Natural killer cell (primary cell): ENCODE data around the gene GOLGA6L22. TPM values are rescaled to one million over a fixed set of nuclear protein-coding genes. Genes with fewer than 3 reads are reported as not detected.
"Not testable (repeated sequence)": the region's sequence is repeated elsewhere in the genome, so short reads cannot be mapped to it uniquely, and the experiment has no call there.

Source experiments
- ATAC-seq, 3 donors: fragments of 150-1000 bp in 2 of 3; fragments of 200-7000 bp in 1 of 3; cut with Tn5 transposase; 1 replicate in 1 of 3; 2 replicates in 2 of 3; pipeline ENCODE4 v1.10.0; 2021; ENCODE audit warnings: mild to moderate bottlenecking in 2 of 3, moderate library complexity in 2 of 3
- DNase-seq, 2 donors: peaks; one replicate each; pipeline versions ENCODE4 v3.0.0 to v3.0.0-alpha.2; 2013 to 2021; ENCODE audit warnings: mixed read lengths in 1 of 2
- H3K27ac ChIP-seq: one replicate; pipeline ENCODE4 v1.5.1; 2013; ENCODE audit warnings: mild to moderate bottlenecking, low read length
- H3K27me3 ChIP-seq: one replicate; pipeline ENCODE4 v1.6.1; 2013; ENCODE audit warnings: low read length; ENCODE audit not compliant: control insufficient read depth, insufficient read depth
- H3K36me3 ChIP-seq: one replicate; pipeline ENCODE4 v1.6.1; 2013; ENCODE audit warnings: low read length; ENCODE audit not compliant: control insufficient read depth, insufficient read depth
- H3K4me1 ChIP-seq: one replicate; pipeline ENCODE4 v1.6.1; 2013; ENCODE audit warnings: low read length; ENCODE audit not compliant: control insufficient read depth, insufficient read depth
- H3K4me3 ChIP-seq: one replicate; pipeline ENCODE4 v1.5.1; 2013; ENCODE audit warnings: low read length
- H3K9me3 ChIP-seq: one replicate; pipeline ENCODE4 v1.6.1; 2013; ENCODE audit warnings: low read length; ENCODE audit not compliant: control insufficient read depth, insufficient read depth
- H3K27ac Mint-ChIP-seq, 2 donors: one replicate each; pipeline ENCODE4 v1.8.0; 2022; ENCODE audit warnings: mild to moderate bottlenecking in 2 of 2, mixed read lengths in 2 of 2, moderate library complexity in 1 of 2
- H3K27me3 Mint-ChIP-seq, 2 donors: one replicate each; pipeline ENCODE4 v1.8.0; 2022; ENCODE audit warnings: low read depth in 2 of 2, mixed read lengths in 2 of 2
- H3K36me3 Mint-ChIP-seq: one replicate; pipeline ENCODE4 v1.8.0; 2022; ENCODE audit warnings: mixed read lengths
- H3K4me1 Mint-ChIP-seq, 2 donors: one replicate each; pipeline ENCODE4 v1.8.0; 2022; ENCODE audit warnings: mixed read lengths in 2 of 2
- H3K4me3 Mint-ChIP-seq: one replicate; pipeline ENCODE4 v1.8.0; 2022; ENCODE audit warnings: mild to moderate bottlenecking, moderate library complexity, mixed read lengths
- H3K9me3 Mint-ChIP-seq, 2 donors: one replicate each; pipeline ENCODE4 v1.8.0; 2022; ENCODE audit warnings: mixed read lengths in 2 of 2
- WGBS: methylation state at CpG from one replicate; pipeline ENCODE4 v1.1.7; 2013; ENCODE audit warnings: missing lambda C conversion rate; ENCODE audit not compliant: insufficient coverage; 5-methylcytosine and 5-hydroxymethylcytosine counted together
- intact Hi-C: fragments of 100-400 bp; cut with micrococcal nuclease; formaldehyde crosslinking; loops from one replicate; pipeline ENCODE4 v1.14.2; 2022
- total RNA-seq, 4 donors: library from RNA; stranded (reverse); fragments of 120-200 nt in 1 of 4; gene quantifications; one replicate each; pipeline versions ENCODE4 v1.2.3 to v1.2.4, GENCODE V29; 2013 to 2022

Gene GOLGA6L22, protein sequence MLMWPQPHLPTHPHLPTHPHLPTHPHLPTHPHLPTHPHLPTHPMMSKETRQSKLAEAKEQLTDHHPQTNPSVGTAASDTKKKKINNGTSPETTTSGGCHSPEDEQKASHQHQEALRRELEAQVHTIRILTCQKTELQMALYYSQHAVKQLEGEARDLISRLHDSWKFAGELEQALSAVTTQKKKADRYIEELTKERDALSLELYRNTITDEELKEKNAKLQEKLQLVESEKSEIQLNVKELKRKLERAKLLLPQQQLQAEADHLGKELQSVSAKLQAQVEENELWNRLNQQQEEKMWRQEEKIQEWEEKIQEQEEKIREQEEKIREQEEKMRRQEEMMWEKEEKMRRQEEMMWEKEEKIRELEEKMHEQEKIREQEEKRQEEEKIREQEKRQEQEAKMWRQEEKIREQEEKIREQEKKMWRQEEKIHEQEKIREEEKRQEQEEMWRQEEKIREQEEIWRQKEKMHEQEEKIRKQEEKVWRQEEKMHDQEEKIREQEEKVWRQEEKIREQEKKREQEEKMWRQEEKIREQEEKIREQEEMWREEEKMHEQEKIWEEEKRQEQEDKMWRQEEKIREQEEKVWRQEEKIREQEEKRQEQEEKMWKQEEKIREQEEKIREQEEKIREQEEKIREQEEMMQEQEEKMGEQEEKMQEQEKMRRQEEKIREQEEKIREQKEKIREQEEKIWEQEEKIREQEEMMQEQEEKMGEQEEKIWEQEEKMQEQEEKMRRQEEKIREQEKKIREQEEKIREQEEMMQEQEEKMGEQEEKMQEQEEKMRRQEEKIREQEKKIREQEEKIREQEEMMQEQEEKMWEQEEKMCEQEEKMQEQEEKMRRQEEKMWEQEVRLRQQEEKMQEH
- total RNA-seq = not detected
- not detected for total RNA-seq (2013)

- H3K4me1 ChIP-seq, H3K4me1 Mint-ChIP-seq, H3K4me3 ChIP-seq, H3K36me3 Mint-ChIP-seq, H3K27ac Mint-ChIP-seq, H3K4me3 Mint-ChIP-seq, H3K27ac ChIP-seq, DNase-seq, ATAC-seq, H3K27me3 Mint-ChIP-seq, H3K36me3 ChIP-seq, H3K27me3 ChIP-seq, H3K9me3 ChIP-seq, intact Hi-C loops, H3K9me3 Mint-ChIP-seq: not testable (repeated sequence)
- no CpG with 5 or more reads among the region's 7 CpGs for WGBS
Observed at GRCh38 chr15:22458603-22459002, at the start of gene GOLGA6L22. Gene GOLGA6L22, plus strand, starts transcription at chr15:22458903. Its CDS starts 91 bp downstream, at chr15:22458994.

GRCh38 chr15:22417288-22417687, 41.4 kb upstream of the GOLGA6L22 start:
- H3K36me3 ChIP-seq, H3K27me3 Mint-ChIP-seq, H3K27ac Mint-ChIP-seq, H3K27me3 ChIP-seq, DNase-seq, H3K4me3 ChIP-seq, intact Hi-C loops, ATAC-seq, H3K27ac ChIP-seq, H3K4me1 ChIP-seq, H3K36me3 Mint-ChIP-seq, H3K4me3 Mint-ChIP-seq, H3K9me3 ChIP-seq, H3K9me3 Mint-ChIP-seq, H3K4me1 Mint-ChIP-seq: not testable (repeated sequence)
- no CpG with 5 or more reads among the region's 19 CpGs for WGBS

DNA sequence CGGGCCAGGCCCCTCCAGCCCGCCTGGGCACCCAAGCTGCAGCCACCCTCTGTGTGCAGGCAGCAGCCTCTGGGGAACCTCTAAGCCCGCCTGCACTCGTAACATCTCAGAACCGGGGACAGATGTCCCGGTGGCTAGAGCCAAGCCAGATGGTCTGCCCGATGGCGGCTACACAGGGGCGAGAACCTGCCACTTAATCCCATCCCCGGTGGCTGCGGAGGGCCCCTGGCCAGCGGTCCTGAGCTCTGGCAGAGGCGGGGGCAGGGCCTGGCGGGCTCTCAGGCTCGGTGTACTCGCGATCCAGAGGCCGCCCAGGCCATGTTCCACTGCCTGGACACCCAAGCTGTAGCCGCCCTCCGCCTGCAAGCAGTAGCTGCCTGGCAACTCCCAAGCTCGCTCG, 40.9 kb upstream of the GOLGA6L22 start:
- 50% methylated on average over 7 of the region's 22 CpGs for WGBS
- H3K27me3 ChIP-seq, H3K9me3 ChIP-seq, DNase-seq, H3K4me3 Mint-ChIP-seq, H3K9me3 Mint-ChIP-seq, H3K27ac ChIP-seq, H3K27me3 Mint-ChIP-seq, H3K4me1 ChIP-seq, intact Hi-C loops, H3K36me3 ChIP-seq, ATAC-seq, H3K36me3 Mint-ChIP-seq, H3K4me3 ChIP-seq, H3K27ac Mint-ChIP-seq, H3K4me1 Mint-ChIP-seq: not testable (repeated sequence)

- H3K9me3 Mint-ChIP-seq, H3K27me3 Mint-ChIP-seq, H3K4me3 Mint-ChIP-seq, H3K4me1 ChIP-seq, H3K27me3 ChIP-seq, H3K27ac ChIP-seq, H3K9me3 ChIP-seq, intact Hi-C loops, DNase-seq, H3K36me3 ChIP-seq, H3K27ac Mint-ChIP-seq, ATAC-seq, H3K36me3 Mint-ChIP-seq, H3K4me3 ChIP-seq, H3K4me1 Mint-ChIP-seq: not testable (repeated sequence)
- WGBS = no CpG with 5 or more reads among the region's 29 CpGs
Observed at GRCh38 chr15:22418212-22418611, 40.5 kb upstream of the GOLGA6L22 start.

DNA sequence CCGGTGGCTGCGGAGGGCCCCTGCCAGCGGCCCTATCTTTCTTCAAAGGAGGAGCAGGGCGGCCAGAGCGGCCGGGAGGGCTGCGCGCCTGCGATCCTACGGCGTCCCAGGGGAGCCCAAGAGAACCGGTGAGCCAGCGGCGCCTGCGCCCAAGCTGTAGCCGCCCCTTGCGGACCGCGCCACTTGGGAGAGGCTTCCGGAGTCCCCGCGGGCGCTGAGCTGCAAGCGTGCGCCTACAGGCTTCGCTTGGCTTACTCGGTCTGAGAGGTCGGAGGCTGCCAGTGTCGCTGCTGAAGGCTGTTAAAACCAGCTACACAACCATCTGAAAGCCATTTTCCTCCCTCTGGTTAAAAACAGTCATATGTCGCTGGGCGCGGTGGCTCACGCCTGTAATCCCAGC, 40.0 kb upstream of the GOLGA6L22 start:
- H3K27me3 Mint-ChIP-seq, H3K36me3 Mint-ChIP-seq, ATAC-seq, H3K9me3 ChIP-seq, H3K27ac Mint-ChIP-seq, H3K27me3 ChIP-seq, H3K4me3 ChIP-seq, H3K27ac ChIP-seq, H3K4me3 Mint-ChIP-seq, intact Hi-C loops, H3K4me1 Mint-ChIP-seq, H3K9me3 Mint-ChIP-seq, DNase-seq, H3K36me3 ChIP-seq, H3K4me1 ChIP-seq: not testable (repeated sequence)
- WGBS = 73% methylated on average over 15 of the region's 33 CpGs

GRCh38 chr15:22420340-22420739, 38.4 kb upstream of the GOLGA6L22 start:
- H3K27ac Mint-ChIP-seq, intact Hi-C loops, ATAC-seq, H3K36me3 ChIP-seq, H3K4me3 Mint-ChIP-seq, H3K36me3 Mint-ChIP-seq, H3K9me3 Mint-ChIP-seq, H3K4me1 Mint-ChIP-seq, H3K4me3 ChIP-seq, DNase-seq, H3K27ac ChIP-seq, H3K27me3 ChIP-seq, H3K9me3 ChIP-seq, H3K4me1 ChIP-seq, H3K27me3 Mint-ChIP-seq: not testable (repeated sequence)
- WGBS = 87% methylated on average over 8 of the region's 13 CpGs

DNA sequence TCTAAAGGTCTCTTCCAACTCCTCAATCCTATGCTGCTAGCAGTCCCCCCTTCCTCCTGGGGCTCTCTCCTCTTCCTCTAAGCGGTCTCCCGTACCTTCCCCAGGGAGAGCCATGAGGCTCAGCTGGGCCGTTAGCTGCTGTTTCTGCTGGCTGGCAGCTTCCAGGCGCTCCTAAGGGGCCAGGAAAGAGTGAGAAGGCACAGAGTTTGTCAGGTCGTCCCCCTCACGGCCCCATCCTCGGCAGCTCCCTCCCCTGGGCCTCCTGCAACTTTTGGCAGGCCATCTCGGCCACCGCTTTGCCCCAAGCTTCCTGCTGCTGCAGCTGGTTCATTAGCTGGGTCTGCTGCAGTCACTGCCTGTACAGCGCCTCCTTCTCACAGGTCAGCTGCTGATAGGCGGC, 29.3 kb upstream of the GOLGA6L22 start:
- H3K27ac Mint-ChIP-seq, H3K4me3 Mint-ChIP-seq: not testable (repeated sequence)

More for the DNA sequence above, 29.3 kb upstream of the GOLGA6L22 start:
- H3K9me3 ChIP-seq, H3K27me3 ChIP-seq, H3K4me3 ChIP-seq, H3K36me3 Mint-ChIP-seq, H3K27me3 Mint-ChIP-seq, H3K9me3 Mint-ChIP-seq, H3K4me1 ChIP-seq, ATAC-seq, H3K27ac ChIP-seq, DNase-seq, H3K36me3 ChIP-seq, intact Hi-C loops, H3K4me1 Mint-ChIP-seq: not testable (repeated sequence)
- no CpG with 5 or more reads among the region's 11 CpGs for WGBS
